K562 (cell line): ENCODE data around the gene SAMD11. TPM values are rescaled to one million over a fixed set of nuclear protein-coding genes. Genes with fewer than 3 reads are reported as not detected.

Experiments
- ATAC-seq: fragments of 200-7000 bp; cut with Tn5 transposase; 3 replicates; pipeline ENCODE4 v1.9.1; 2020; ENCODE audit warnings: moderate library complexity
- BruUV-seq: library from RNA; stranded (reverse); fragments of 400-500 nt; replicated peaks from 2 replicates; lab custom pipeline; 2021; lab: Mats Ljungman, UMichigan
- CTCF ChIA-PET: fragments of 300-600 bp; formaldehyde crosslinking; extraction: SDS; loops from one replicate; lab custom pipeline; 2021; ENCODE audit warnings: low intra/inter-chr PET ratio; lab: Yijun Ruan, JAX
- POLR2A ChIA-PET: fragments of 300-600, 350-650 bp; sonication (Branson Sonifier 250); formaldehyde crosslinking; extraction: SDS; loops from one replicate; lab custom pipeline; 2021; ENCODE audit warnings: antibody characterized with exemption, inconsistent platforms; lab: Yijun Ruan, JAX
- DNase-seq, 4 experiments: peaks; one replicate each; pipeline versions ENCODE4 v3.0.0 to v3.0.0-alpha.2; 2011 to 2018; ENCODE audit warnings: low spot score in 3 of 4, mixed read lengths in 3 of 4; ENCODE audit errors: extremely low read depth in 1 of 4
- FAIRE-seq: peaks from 2 replicates; lab custom pipeline; 2011; peaks lifted over from hg19 to GRCh38; lab: Jason Lieb, UNC
- H2AFZ ChIP-seq: 2 replicates; pipeline ENCODE4 v1.6.0; 2011; ENCODE audit warnings: low read depth, low read length, control low read depth, inconsistent platforms
- H3K27ac ChIP-seq: fragments of 200-600 bp; 3 replicates; pipeline ENCODE4 v1.8.0; 2011; ENCODE audit warnings: low read depth, mild to moderate bottlenecking, control low read depth, inconsistent platforms, low read length, moderate library complexity, mixed read lengths; ENCODE audit errors: extremely low read depth
- H3K27me3 ChIP-seq, 2 experiments: fragments of 300-600 bp in 1 of 2; 2 replicates in 1 of 2; 3 replicates in 1 of 2; pipeline versions ENCODE4 v1.6.0 to v1.8.0; 2011; ENCODE audit warnings: inconsistent platforms in 2 of 2, low read length in 2 of 2, mild to moderate bottlenecking in 1 of 2, mixed read lengths in 1 of 2, moderate library complexity in 1 of 2; ENCODE audit not compliant: control insufficient read depth in 2 of 2, insufficient read depth in 2 of 2
- H3K36me3 ChIP-seq: fragments of 300-600 bp; 3 replicates; pipeline ENCODE4 v1.8.0; 2011; ENCODE audit warnings: mild to moderate bottlenecking, low read length, inconsistent platforms; ENCODE audit not compliant: control insufficient read depth, insufficient read depth
- H3K4me1 ChIP-seq, 2 experiments: fragments of 200-600 bp in 1 of 2; replicated peaks in 1 of 2; 2 replicates in 1 of 2; 3 replicates in 1 of 2; pipeline versions ENCODE4 v1.5.1 to v1.8.0; 2011; ENCODE audit warnings: inconsistent platforms in 2 of 2, low read length in 2 of 2, mild to moderate bottlenecking in 1 of 2, mixed read lengths in 1 of 2, moderate library complexity in 1 of 2; ENCODE audit not compliant: control insufficient read depth in 2 of 2, insufficient read depth in 2 of 2
- H3K4me2 ChIP-seq: 2 replicates; pipeline ENCODE4 v1.6.1; 2011; ENCODE audit warnings: low read length, control low read depth, inconsistent platforms, mixed read lengths; ENCODE audit not compliant: insufficient read depth
- H3K4me3 ChIP-seq: fragments of 200-600 bp; sonication (generic), shearing (Covaris generic); 2 replicates; pipeline ENCODE4 v1.5.1; 2016; ENCODE audit warnings: control low read depth, inconsistent platforms
- H3K79me2 ChIP-seq: fragments of 200-600 bp; 3 replicates; pipeline ENCODE4 v1.8.0; 2011; ENCODE audit warnings: low read length, inconsistent platforms; ENCODE audit not compliant: control insufficient read depth, insufficient read depth
- H3K9ac ChIP-seq, 2 experiments: 2 replicates each; pipeline versions ENCODE4 v1.6.0 to v1.6.1; 2011; ENCODE audit warnings: low read depth in 2 of 2, low read length in 2 of 2, control low read depth in 1 of 2, inconsistent platforms in 1 of 2, mild to moderate bottlenecking in 1 of 2, mixed read lengths in 1 of 2; ENCODE audit not compliant: insufficient read depth in 1 of 2
- H3K9me1 ChIP-seq: one replicate; pipeline ENCODE4 v1.6.0; 2011; ENCODE audit warnings: inconsistent platforms, mild to moderate bottlenecking, low read length, moderate library complexity; ENCODE audit not compliant: control insufficient read depth, insufficient read depth
- H3K9me3 ChIP-seq: replicated peaks from 2 replicates; pipeline ENCODE4 v1.5.1; 2011; ENCODE audit warnings: low read depth, low read length, inconsistent platforms; ENCODE audit not compliant: control insufficient read depth, insufficient read depth
- H4K20me1 ChIP-seq: replicated peaks from 2 replicates; pipeline ENCODE4 v1.6.1; 2011; ENCODE audit warnings: low read length, inconsistent platforms, mixed read lengths; ENCODE audit not compliant: control insufficient read depth, insufficient read depth
- BRCA1 ChIP-seq, 2 experiments: fragments of 450-650 bp in 1 of 2; sonication (generic) in 1 of 2; formaldehyde crosslinking in 1 of 2; IDR thresholded peaks; 2 replicates each; pipeline versions ENCODE4 v1.5.0 to v1.6.1; 2017 to 2020; ENCODE audit warnings: mild to moderate bottlenecking in 1 of 2, missing genetic modification reagents in 1 of 2
- EP400 ChIP-seq: fragments of 450-650 bp; IDR thresholded peaks from 2 replicates; pipeline ENCODE4 v1.6.1; 2017; ENCODE audit warnings: antibody characterized with exemption, mild to moderate bottlenecking, moderate library complexity
- FOXA1 ChIP-seq: fragments of 450-650 bp; IDR thresholded peaks from 2 replicates; pipeline ENCODE4 v1.6.1; 2016; ENCODE audit warnings: mild to moderate bottlenecking, borderline replicate concordance
- HINFP ChIP-seq: fragments of 450-650 bp; conservative IDR thresholded peaks from 2 replicates; pipeline ENCODE4 v1.6.1; 2016; ENCODE audit warnings: missing genetic modification characterization, low read depth, mild to moderate bottlenecking, control low read depth, missing compliant biosample characterization
- JUN ChIP-seq, 2 experiments: sonication (generic) in 1 of 2; formaldehyde crosslinking in 1 of 2; IDR thresholded peaks; 2 replicates each; pipeline versions ENCODE4 v1.6.1 to v1.8.0; 2012 to 2022; ENCODE audit warnings: borderline replicate concordance in 2 of 2, mild to moderate bottlenecking in 2 of 2, improper control_type of control experiment in 1 of 2, low read depth in 1 of 2, low read length in 1 of 2, missing genetic modification reagents in 1 of 2
- MCM2 ChIP-seq: fragments of 450-650 bp; IDR thresholded peaks from 2 replicates; pipeline ENCODE4 v1.6.1; 2017; ENCODE audit warnings: low read depth, mild to moderate bottlenecking
- NFXL1 ChIP-seq: fragments of 450-650 bp; formaldehyde crosslinking; IDR thresholded peaks from 2 replicates; pipeline ENCODE4 v1.4.0; 2021; ENCODE audit warnings: mild to moderate bottlenecking
- SPI1 ChIP-seq: IDR thresholded peaks from 2 replicates; pipeline ENCODE4 v1.6.1; 2011; ENCODE audit warnings: low read depth, low read length, control low read depth, borderline replicate concordance
- ZBTB12 ChIP-seq: fragments of 250-450 bp; sonication (Bioruptor Pico); IDR thresholded peaks from 2 replicates; pipeline ENCODE4 v1.4.0; 2020
- ZFX ChIP-seq: sonication (generic); formaldehyde crosslinking; IDR thresholded peaks from 2 replicates; pipeline ENCODE4 v1.8.0; 2022; ENCODE audit warnings: mild to moderate bottlenecking, missing genetic modification reagents, moderate library complexity
- ZNF280B ChIP-seq: fragments of 250-450 bp; sonication (Bioruptor Pico); IDR thresholded peaks from 2 replicates; pipeline ENCODE4 v1.5.1; 2021; ENCODE audit warnings: mild to moderate bottlenecking
- ZNF512 ChIP-seq: IDR thresholded peaks from 2 replicates; pipeline ENCODE4 v1.6.1; 2016; ENCODE audit warnings: missing genetic modification characterization, missing compliant biosample characterization
- whole genome bisulfite sequencing: fragments of 100-300 bp; shearing (Covaris generic); methylation state at CpG from one replicate; pipeline ENCODE4 v1.1.6; 2016; ENCODE audit warnings: low coverage, mixed read lengths; ENCODE audit not compliant: insufficient coverage; ENCODE audit errors: missing lambda C conversion rate; 5-methylcytosine and 5-hydroxymethylcytosine counted together
- in situ Hi-C: fragments of 300-500 bp; cut with MboI; formaldehyde crosslinking; loops from 4 replicates; pipeline ENCODE4 v1.15.0; 2018; ENCODE audit warnings: inconsistent platforms, mixed read lengths
- intact Hi-C: fragments of 100-400 bp; cut with micrococcal nuclease; formaldehyde crosslinking; loops from 2 replicates; pipeline ENCODE4 v1.14.2; 2022
- polyA plus RNA-seq, 8 experiments: library from polyadenylated mRNA; depleted of rRNA in 4 of 8; stranded (reverse) in 5 of 8; unstranded in 3 of 8; fragments of >200 nt; fragmentation: Nextera tagmentation in 2 of 8; fragmentation: Illumina TruSeq in 1 of 8; extraction: Ambion mirVana in 2 of 8; extraction: Trizol in 1 of 8; gene quantifications; 2 replicates each; pipeline versions ENCODE4 v1.2.1 to v1.2.3, GENCODE V29; 2011 to 2014; ENCODE audit warnings: inconsistent platforms in 1 of 8, missing spikeins in 1 of 8
- total RNA-seq, 7 experiments: library from RNA; depleted of rRNA in 6 of 7; stranded (reverse); fragments of >200 nt in 6 of 7; fragmentation: Illumina TruSeq in 2 of 7; extraction: Trizol in 2 of 7; gene quantifications; 2 replicates each; pipeline versions ENCODE4 v1.2.1 to v1.2.3, GENCODE V29; 2011 to 2021; ENCODE audit warnings: low replicate concordance in 1 of 7

The SAMD11 gene
- total and polyA plus RNA-seq, 9 of the 15 experiments (the other 6 are each of a cell fraction or from before 2014, with no cell fraction given): 0.07 to 0.82 (median 0.11) TPM; not detected in 2

- H3K27me3 ChIP-seq: peaks cover 40 to 85% of the 10 kb centered on the region in 2 experiments
Measured at GRCh38 chr1:928825-929661, 5.3 kb downstream of the SAMD11 start.

More at GRCh38 chr1:928825-929661, 5.3 kb downstream of the SAMD11 start:
- Histone ChIP-seq H3K27ac (no peak overlapping the region), H3K4me3 (no peak overlapping the region), H3K9ac (no peak overlapping the region), H4K20me1 (peaks cover 36% of the 10 kb centered on the region), H3K79me2 (no peaks in the 10 kb centered on the region), H3K9me3 (no peaks in the 10 kb centered on the region), H3K4me2 (no peak overlapping the region), H3K4me1 (peaks cover 0 to 81% of the 10 kb centered on the region in 2 experiments; a peak in 3 of 5 replicates)
- POLR2A ChIA-PET: interaction anchor here (0.7 to 3.1 kb wide), 5 partner anchors 10 to 38 kb away, joined by 3 to 11 read pairs (median 3); no protein-coding TSS in a partner anchor
- no peak for FAIRE-seq
- BruUV-seq: no TSS peak
- intact Hi-C loops: no loop called here
- WGBS: 20% methylated on average over 40 of the region's 40 CpGs
- TF ChIP-seq HINFP (tag) (no peak), ZFX (no peak), NFXL1 (no peak), MCM2 (no peak), SPI1 (0 out of 2 replicates have a peak, but pooled peaks have one; percentile 21), BRCA1 (IDR thresholded peaks at IDR 0.05) (no peak), BRCA1 (CRISPR knock-in tag; IDR thresholded peaks at IDR 0.05) (no peak), EP400 (no peak), ZNF280B (CRISPR knock-in tag) (no peak), ZBTB12 (no peak), JUN (IDR thresholded peaks at IDR 0.05; ENCODE audit: borderline replicate concordance, low read depth, low read length) (no peak), JUN (CRISPR knock-in tag; IDR thresholded peaks at IDR 0.05; ENCODE audit: borderline replicate concordance) (0 out of 2 replicates have a peak, but pooled peaks have one; percentile 27), FOXA1 (no peak), ZNF512 (tag) (no peak)
- TF ChIP-seq, all 486 proteins: peak for 2
- ATAC-seq (no peak), DNase-seq (no peak)
- in situ Hi-C loops: no loop called here
- Histone ChIP-seq H2AFZ (no peak overlapping the region), H3K36me3 (no peaks in the 10 kb centered on the region), H3K9me1 (no peaks in the 10 kb centered on the region)
- CTCF ChIA-PET: no interaction called here
